GM18526 (cell line): ENCODE results near the gene FAM184B.

Experiments
- POLR2A ChIP-seq: IDR thresholded peaks from 3 replicates; pipeline ENCODE4 v1.6.1; 2011; ENCODE audit not compliant: insufficient read length; ENCODE audit errors: extremely low read depth

The FAM184B gene

DNA sequence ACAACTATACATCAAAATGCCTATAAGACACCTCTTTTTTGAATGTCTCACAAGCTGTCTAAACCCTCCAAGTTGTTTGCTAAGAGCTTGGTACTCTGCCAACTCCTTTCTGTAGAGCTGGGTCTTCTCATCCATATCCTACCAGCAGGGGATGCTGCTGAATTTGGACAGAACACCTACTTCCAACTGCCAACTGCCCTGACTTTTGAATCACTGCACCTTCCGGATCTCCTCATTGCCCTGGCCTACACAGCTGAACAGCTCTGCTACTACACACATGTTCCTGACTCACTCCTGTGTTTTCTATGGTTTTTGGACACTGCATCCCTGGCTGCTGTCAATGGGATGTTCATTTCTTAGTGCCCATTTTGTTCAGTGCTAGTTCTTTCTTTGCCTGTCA lies 18.7 kb downstream of the FAM184B start:
- TF ChIP-seq POLR2A: no peak

DNA sequence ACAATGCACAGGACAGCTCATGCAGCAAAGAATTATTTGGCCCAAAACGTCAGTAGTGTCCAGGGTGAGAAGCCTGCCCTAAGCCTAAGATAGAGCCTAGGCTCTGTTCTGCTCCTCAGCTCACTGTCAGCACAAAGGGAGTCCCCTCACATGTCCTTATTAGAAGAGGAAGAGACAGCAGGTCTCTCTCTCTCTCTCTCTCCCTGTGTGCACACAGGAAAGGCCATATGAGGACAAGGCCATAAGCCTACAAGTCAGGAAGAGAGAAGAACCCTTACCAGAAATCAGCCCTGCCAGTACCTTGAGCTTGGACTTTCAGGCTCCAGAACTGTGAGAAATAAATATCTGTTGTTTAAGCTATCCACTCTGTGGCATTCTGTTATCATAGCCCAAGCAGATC lies 20.4 kb downstream of the FAM184B start:
- TF ChIP-seq POLR2A: no peak

GRCh38 chr4:17760626-17761025 lies 20.8 kb downstream of the FAM184B start:
- TF ChIP-seq POLR2A: no peak

- no peak for TF ChIP-seq POLR2A
Observed at GRCh38 chr4:17758485-17758884, 22.9 kb downstream of the FAM184B start.

DNA sequence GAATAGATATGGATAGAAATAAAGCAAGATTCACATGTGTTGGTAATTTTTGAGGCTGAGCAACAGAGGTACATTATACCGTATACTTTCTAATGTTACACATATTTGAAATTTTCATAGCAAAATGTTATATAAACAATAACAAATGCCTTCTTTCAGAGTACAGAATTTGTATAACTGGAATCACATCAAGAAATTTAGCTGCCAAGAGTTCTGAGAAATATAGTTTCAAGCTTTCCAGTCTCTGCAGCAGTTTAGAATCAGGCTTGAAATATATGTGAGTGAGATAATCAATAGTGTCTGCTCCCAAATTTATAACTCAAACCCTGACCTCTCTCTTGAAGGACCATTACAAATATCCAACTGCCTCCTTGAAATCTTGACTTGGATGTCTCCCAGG lies 23.8 kb downstream of the FAM184B start:
- TF ChIP-seq POLR2A: no peak

DNA sequence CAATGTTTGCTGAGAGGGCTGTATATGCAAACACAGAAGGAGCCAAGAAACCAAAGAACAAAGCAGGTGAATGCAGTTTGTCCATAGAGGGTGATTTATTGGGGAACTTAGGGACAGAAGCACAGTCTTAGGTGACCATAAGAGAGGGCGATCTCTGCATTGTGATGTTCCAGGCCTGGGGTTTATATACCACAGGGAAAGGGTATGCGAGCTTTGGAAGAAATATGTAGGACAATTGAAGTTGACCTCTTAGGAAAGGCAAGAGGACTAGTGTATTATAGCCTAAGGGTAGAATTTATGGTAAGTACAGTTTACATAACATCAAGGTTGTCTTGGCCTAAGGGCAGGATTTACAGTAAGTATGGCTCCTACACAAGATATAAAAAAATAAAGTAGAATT lies 27.8 kb downstream of the FAM184B start:
- no peak for TF ChIP-seq POLR2A

DNA sequence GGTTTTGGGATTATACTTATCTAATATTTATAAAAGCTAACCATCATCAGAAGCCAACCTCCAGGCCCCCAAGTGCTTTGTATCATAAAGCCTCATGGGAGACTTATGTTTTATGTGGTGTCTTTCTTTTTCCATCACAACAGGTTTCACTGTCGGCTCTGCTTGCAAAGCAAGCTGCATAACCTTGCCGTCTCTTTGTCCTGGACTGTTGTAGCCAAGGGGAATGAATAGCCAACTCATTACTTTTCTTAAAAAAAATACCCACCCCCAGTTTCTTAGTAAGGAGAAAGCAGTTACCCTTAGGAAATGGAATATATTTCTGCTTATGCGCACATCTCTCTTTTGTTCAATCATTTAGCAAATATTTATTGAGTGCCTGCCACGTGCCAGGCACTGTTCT lies 40.7 kb downstream of the FAM184B start:
- no peak for TF ChIP-seq POLR2A

DNA sequence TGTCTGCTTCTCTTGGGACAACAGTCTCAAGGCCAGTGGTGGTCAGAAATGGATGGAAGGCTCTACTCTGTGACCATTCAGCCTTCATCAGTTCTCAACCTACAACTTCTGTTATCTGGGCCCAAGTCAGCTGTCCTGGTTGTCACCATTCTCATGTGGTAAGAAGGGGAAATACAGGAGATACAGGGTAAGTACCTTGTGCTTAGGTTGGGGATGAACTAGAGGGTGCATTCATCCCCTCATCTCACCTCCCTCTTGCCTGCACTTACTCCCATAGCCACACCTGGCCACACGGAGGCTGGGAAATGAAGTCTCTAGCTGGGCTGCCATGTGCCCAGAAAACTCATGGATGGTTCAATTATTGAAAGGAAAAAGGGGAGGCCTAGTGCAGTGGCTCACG lies 44.9 kb downstream of the FAM184B start:
- no peak for TF ChIP-seq POLR2A

DNA sequence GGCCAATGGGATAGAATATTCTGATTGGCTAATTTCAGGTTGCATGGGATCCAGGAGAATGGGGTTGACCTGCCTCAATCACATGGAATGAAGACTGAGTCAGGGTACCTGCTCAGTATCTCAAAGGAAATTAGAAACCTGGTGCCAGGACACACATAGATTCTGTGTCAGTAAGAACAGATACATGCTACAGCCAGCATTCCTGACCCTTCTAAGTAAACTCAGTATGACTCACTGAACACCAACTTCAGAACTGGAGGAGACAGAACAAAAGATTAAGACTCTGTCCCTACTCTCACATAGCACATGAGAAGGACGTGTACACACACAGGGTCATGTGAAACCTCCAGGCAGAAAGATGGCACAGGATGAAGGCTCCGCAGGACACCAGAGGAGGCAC lies 54.5 kb downstream of the FAM184B start:
- TF ChIP-seq POLR2A: no peak

DNA sequence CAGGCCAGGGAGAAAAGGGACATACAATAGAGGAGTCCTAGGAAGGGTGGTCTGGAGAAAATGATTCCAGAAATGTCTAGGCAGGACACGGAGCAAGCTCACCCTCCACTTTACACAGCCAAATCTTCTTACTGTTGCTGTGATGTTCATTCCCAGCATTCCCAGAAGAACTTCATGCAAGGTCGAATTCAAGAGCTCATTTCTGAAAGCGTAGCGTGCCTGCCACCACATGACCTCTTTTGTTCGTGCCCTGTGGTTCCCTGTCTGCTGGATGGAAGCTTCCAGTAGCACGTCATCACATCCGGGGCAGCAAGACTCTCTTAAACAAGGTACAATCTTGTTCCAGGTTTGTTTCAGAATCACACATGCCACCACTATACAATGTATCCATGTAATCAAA lies 57.8 kb downstream of the FAM184B start:
- TF ChIP-seq POLR2A: no peak

- TF ChIP-seq POLR2A: no peak
Observed at GRCh38 chr4:17722356-17722700, 59.1 kb downstream of the FAM184B start.

DNA sequence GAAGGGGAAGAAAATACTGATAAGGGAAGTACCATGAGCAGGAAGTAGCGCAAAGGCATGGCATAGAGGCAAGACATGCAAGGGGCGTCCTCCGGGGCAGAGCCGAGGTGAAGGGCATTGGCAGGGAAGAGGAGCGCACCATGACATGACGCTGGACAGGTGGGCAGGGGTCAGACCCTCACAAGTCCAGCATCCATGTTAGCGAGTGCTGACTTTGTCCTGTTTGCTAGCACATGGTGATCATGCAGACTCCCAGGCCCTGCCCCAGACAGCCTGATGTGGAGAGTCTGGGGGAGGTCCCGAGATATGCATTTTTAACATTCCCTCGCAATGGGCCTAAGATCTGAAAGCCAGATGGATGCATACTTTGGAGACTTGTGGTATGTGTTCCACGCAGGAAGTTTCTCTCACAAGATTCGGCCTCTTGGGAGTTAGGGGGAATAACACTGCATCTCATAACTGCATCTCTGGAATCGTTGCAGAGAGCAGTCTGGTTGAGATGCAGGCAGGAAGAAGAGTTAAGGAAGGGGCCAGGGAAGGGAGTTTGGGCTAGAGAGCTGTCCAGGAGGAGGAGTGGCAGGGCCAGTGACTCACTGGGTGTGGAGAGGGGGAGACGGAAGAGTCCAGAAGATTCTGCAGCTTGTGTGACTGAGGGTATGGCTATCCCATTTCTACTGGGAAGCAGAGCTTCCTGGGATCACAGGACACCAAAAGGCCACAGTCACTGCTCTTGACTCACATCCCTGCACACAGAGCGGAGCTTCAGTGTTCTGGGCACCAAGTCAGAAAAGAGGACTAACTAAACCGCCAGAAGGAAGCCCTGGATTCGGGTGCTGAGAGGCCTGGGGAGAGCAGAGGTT lies 59.7 kb downstream of the FAM184B start:
- no peak for TF ChIP-seq POLR2A

GRCh38 chr4:17719106-17719505 lies 62.3 kb downstream of the FAM184B start:
- no peak for TF ChIP-seq POLR2A

GRCh38 chr4:17718471-17718870 lies 63.0 kb downstream of the FAM184B start:
- no peak for TF ChIP-seq POLR2A

- no peak for TF ChIP-seq POLR2A
Observed at GRCh38 chr4:17717301-17717700, 64.1 kb downstream of the FAM184B start.

DNA sequence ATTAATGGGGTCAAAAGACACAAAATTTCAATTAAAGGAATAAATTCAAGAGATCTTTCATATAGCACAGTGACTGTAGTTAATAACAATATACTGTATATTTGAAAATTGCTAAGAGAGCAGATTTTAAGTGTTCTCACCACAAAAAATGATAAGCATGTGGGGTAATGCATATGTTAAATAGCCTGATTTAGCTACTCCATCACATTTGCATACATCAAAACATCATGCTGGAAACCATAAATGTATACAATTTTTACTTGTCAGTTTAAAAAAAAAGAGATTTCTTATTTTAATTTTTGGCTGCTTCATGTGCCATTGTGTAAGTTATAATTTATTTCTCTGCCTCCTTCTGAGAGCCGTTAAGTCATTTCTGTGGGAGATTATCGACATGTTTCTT lies 65.9 kb downstream of the FAM184B start:
- no peak for TF ChIP-seq POLR2A

DNA sequence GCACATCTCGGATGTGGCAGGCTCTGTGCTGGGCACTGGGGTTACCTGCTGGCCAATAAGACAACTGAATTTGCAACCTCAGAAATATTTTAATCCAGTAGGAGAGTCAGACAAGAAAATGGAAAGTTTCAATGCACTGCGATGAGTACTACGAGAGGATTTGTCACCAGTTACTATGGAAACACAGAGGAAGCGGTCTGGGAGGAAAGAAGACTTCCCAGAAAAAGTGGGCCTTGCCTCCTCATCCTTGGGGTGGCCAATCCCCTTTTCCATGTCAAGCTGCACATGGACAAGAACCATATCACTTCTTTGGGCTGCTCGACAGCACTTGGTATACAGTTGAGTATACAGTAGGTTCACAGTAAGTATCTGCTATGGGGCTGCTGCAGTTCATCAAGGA lies 67.6 kb downstream of the FAM184B start:
- no peak for TF ChIP-seq POLR2A

DNA sequence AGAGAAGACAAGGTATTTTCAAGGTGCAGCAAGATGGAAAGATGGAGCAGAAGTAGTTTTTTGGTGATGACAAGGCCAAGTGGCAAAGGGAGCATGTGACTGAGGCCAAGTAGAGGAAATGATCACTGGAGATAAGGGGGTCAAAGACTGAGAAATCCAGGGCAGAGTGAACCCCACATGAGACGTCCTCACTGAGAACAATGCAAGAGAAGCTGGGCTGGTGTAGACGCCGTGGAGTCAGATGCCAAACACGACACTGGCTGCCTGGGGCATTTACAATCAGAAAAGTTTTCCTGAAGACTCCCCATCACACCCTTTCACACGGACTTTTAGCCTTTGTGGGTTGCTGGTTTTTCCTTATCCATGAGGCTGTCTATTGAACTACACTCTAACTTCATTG lies 69.3 kb downstream of the FAM184B start:
- TF ChIP-seq POLR2A: no peak

GRCh38 chr4:17709763-17710068 lies 71.7 kb downstream of the FAM184B start:
- TF ChIP-seq POLR2A: no peak
